CD4-positive, alpha-beta T cell treated with Interleukin-4 for 1 hour (primary cell): ENCODE data around the gene ZDHHC9.

Experiments used
- DNase-seq, 2 donors: peaks; one replicate each; pipeline ENCODE4 v3.0.0-alpha.2; 2020 to 2022

The ZDHHC9 gene

DNA sequence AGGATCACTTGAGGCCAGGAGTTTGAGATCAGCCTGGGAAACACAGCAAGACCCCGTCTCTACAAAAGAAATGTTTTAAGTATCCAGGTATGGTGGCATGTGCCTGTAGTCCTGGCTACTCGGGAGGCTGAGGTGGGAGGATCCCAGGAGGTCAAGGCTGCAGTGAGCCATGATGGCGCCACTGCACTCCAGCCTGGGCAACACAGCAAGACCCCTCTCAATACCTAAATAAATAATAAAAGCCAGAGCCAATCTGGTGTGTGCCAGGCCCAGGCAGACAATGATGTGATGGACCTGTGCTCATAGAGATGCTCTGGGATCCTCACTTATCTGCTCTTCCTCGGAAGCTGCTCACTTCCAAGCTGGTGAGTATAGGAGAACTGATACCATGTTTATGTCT, 82.1 kb downstream of the ZDHHC9 start:
- DNase-seq = no peak

DNA sequence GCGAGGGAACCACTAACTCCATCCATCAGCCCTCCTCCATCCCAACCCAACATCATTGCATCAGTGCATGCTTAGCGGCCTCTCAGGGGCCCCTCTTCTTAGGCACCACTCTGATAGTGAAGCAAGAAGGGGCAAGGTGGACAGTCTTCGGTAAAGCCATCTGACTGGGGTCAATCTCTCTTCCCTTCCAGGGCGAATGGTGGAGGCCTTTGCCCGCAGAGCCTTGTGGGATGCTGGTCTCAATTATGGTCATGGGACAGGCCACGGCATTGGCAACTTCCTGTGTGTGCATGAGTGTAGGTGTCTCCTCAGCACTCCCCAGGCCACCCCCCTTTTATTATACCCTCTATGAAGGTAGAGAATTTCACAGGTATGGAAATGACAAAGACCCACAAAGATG, 82.7 kb downstream of the ZDHHC9 start:
- no peak for DNase-seq

DNA sequence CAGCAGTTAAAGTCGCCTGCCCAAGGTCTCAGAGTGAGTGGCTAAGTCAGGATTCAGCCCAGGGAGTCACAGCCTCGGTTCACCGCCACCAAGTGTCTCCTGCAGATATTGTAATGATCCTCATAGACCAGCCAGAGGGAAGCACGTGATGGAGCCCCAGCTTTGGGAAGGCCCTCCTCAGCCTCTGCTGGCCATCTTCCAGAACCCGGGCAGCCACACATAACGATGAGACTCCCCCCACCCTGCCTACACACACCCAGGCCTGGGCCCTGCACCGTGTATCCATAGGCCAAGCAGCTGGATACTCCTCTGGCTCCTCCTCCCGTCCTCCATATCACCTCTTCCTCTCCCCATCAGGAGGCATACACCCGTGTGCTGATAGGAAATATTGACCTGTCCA, 83.5 kb downstream of the ZDHHC9 start:
- DNase-seq = no peak

DNA sequence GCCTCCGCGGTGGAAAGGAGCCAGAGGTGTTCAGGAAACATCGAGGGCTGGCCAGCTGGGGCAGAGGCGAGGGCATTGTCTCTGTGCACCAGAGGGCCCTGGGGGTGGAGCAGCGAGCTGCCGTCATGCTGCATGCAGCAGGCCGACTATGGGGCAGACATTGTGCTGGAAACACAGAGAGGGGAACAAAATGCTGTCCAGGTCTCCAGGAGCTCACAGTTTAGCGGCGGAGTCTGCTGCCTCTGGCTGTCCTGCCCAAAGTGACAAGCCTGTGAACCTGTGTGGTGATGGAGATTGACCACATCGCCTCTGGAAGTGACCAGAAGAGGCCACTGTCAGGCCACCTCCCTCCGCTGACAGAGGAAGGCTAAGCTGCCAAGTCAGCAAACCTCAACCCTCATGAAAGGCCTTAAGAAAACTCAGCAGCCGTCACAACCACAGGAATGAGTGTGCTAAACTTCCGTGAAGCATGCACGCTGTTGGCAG, 84.1 kb downstream of the ZDHHC9 start:
- DNase-seq = peak; percentile 64 to 69

DNA sequence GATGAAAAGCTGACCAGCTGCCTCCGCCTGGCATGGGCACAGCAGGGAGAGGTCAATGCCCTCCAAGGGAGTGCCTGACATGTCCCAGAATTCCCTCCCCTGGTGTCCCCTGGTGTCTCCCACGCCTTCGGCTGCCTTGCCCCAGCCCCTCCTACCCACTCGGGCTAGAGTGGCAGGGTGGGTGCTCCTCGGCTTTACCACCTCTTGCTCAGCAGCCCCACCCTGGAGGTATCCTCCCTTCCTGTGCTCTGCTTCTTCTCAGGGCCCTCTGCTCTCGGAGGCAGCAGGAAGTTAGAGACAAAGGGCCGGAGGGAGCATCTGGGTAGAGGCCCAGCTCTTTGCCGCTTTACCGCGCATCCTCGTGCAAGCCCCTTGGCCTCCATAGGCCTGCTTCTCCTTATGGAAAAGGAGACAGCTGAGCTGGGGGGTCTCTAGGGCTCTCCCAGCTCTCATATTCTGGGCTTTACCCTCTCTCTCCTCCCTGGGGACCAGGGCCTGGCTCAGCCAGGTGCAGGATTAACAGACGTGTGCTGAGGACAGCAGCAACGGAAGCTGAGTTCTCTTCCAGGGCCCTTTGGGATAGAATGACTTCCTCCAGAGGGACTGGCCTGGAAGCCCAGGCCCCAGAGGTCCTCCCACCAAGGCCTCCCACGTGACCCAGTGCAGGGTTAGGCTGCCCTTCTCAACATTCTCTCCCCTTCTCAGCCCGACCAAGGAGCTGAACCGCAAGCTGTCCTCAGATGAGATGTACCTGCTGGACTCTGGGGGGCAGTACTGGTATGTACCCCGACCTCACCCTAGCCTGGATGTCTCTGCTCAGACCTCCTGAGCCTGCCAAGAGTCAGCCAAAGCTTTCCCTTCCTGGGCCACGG, 87.7 kb downstream of the ZDHHC9 start:
- peak in 1 of 2 donors; percentile 36 for DNase-seq

DNA sequence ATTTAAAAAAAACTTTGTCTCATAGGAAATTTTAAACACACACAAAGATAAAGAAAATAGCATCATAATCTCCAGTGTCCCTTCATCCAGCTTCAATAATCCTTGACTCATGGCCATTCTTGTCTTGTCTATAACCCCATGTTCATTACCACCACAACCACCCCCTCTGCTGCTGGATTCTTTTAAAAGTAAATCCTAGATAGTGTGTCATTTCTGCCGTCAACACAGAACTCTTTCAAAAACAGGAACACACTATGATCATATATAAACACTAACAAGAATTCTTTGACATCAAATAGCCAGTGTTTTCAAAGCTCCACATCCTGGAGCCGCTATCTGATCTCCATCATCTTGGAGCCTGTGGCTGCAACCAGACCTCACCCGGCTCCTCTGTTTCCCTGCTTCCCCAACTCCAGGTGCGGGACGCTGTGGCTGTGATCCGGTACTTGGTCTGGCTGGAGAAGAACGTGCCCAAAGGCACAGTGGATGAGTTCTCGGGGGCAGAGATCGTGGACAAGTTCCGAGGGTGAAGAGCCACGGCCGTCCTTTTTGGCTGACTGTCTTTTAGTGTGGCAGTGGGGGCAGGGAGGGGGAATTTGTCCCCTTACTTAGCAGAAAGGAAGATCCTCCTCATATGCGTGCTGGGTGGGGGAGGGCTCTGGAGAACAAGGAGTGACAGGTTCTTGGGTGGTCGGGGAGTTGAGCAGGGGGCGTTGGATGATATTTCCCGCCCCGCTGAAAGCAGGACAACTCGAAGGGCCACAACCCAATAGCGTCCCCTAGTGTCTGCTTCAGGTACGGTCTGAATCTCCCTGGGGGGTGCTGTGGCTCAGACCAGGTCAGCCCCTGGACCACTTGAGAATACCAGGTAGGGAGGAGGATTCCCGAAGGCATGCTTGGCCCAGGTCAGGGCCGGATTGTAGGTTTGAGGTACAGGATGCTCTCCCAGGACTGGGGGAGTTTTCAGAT, 89.3 kb downstream of the ZDHHC9 start:
- no peak for DNase-seq
